Activated CD4-positive, alpha-beta memory T cell treated with anti-CD3 and anti-CD28 coated beads, Interleukin-2, amount 10 ng/mL, durations not matched to agents 7 days and 5 days (primary cell): ENCODE measurements around the gene DKK3. TPM values are rescaled to one million over a fixed set of nuclear protein-coding genes. Genes with fewer than 3 reads are reported as not detected.

Source experiments
- CTCF ChIA-PET: fragments of 350-600 bp; sonication (Branson Sonifier 250); formaldehyde crosslinking; loops from one replicate; lab custom pipeline; 2021; ENCODE audit warnings: antibody characterized with exemption, inconsistent platforms; lab: Charles Lee
- POLR2A ChIA-PET: fragments of 350-600 bp; sonication (Branson Sonifier 250); formaldehyde crosslinking; loops from one replicate; lab custom pipeline; 2021; ENCODE audit warnings: antibody characterized with exemption; lab: Charles Lee
- DNase-seq: peaks from one replicate; pipeline ENCODE4 v3.0.0-alpha.2; 2020
- H3K27ac Mint-ChIP-seq: one replicate; pipeline ENCODE4 v1.8.0; 2021; ENCODE audit warnings: mild to moderate bottlenecking, mixed read lengths
- H3K27me3 Mint-ChIP-seq: one replicate; pipeline ENCODE4 v1.8.0; 2021; ENCODE audit warnings: mixed read lengths
- H3K36me3 Mint-ChIP-seq: one replicate; pipeline ENCODE4 v1.8.0; 2021; ENCODE audit warnings: low read depth, mixed read lengths
- H3K4me1 Mint-ChIP-seq: one replicate; pipeline ENCODE4 v1.8.0; 2021; ENCODE audit warnings: mixed read lengths
- H3K4me3 Mint-ChIP-seq: one replicate; pipeline ENCODE4 v1.8.0; 2021; ENCODE audit warnings: mild to moderate bottlenecking, mixed read lengths
- H3K9me3 Mint-ChIP-seq: one replicate; pipeline ENCODE4 v1.8.0; 2021; ENCODE audit warnings: mixed read lengths
- total RNA-seq, 2 experiments: library from RNA; stranded (reverse); gene quantifications; one replicate each; pipeline ENCODE4 v1.2.3, GENCODE V29; 2021

DKK3 gene
- total RNA-seq, 2 experiments from 2014 or later, result not detected

DNA sequence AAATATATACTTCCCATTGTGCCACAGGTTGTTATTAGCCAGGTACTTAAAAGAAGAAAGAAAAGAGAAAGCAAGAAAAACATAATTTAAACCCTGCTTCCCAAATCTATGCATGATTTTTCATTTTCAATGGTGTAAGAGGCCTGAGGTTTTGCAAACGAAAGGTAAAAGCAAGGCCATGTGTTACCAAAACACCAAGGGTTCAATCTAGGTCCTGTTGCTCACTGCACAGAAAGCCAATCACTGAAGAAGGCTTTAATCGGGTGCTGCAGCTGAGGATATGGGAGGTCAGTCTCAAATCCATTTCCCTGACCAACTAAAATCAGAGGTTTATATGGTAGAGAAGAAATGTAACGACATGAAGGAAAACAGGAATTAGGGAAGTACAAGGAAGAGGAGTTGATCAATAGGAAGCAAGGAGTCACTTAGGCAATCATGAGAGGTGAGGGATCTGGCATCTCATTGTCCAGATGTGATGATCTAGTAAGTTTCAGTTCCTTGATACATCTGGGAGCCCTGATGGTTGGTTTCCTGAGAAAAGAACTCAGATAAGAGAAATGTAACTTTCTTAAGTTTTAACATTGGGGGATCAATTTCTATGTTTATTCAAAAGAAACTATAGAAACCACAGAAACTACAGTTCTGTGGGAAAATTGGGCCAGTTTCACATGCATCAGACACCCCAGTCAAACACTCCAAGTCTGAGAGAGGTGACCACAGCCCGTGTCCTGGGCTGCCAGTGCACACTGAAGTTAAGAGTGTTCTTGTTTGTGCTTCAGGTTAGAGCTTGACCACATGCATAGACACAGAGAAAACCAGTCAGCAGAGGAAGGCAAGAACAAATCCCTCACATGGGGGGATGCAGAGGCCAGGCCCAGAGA, 18.1 kb upstream of the DKK3 start:
- H3K4me1 Mint-ChIP-seq, result no peaks in the 10 kb centered on the region
- no peak overlapping the region for H3K4me3 Mint-ChIP-seq
- peaks cover 4% of the 10 kb centered on the region for H3K9me3 Mint-ChIP-seq
- no peak overlapping the region for H3K27ac Mint-ChIP-seq
- CTCF ChIA-PET, result no interaction called here
- POLR2A ChIA-PET, result no interaction called here
- no peaks in the 10 kb centered on the region for H3K36me3 Mint-ChIP-seq
- no peak for DNase-seq
- peaks cover 12% of the 10 kb centered on the region for H3K27me3 Mint-ChIP-seq

DNA sequence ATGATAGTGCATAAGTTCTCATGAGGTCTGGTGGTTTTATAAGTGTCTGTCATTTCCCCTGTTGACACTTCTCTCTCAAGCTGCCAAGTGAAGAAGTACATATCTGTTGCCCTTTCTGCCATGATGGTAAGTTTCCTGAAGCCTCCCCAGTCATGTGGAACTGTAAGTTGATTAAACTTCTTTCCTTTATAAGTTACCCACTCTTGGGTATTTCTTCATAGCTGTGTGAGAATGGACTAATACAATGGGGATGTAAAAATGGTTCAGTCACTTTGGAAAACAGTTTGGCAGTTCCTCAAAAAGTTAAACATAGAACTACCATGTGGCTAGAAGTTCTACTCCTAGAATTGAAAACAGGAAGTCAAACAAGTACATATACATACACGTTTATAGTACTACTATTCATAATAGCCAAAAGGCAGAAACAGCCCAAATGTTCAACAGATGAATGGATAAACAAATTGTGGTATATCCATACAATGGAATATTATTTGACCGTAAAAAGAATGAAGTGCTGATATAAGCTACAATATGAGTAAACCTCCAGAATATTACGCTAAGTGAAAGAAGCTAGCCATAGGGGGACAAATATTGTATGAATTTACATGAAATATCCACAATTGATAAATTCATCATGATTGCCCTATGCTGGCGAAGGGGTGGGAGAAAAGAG, 16.0 kb upstream of the DKK3 start:
- CTCF ChIA-PET, result no interaction called here
- no peak overlapping the region for H3K4me3 Mint-ChIP-seq
- POLR2A ChIA-PET, result no interaction called here
- no peaks in the 10 kb centered on the region for H3K36me3 Mint-ChIP-seq
- peaks cover 23% of the 10 kb centered on the region for H3K27me3 Mint-ChIP-seq
- H3K9me3 Mint-ChIP-seq, result peaks cover 4% of the 10 kb centered on the region
- H3K27ac Mint-ChIP-seq, result no peak overlapping the region
- no peaks in the 10 kb centered on the region for H3K4me1 Mint-ChIP-seq
- DNase-seq, result no peak

GRCh38 chr11:12023015-12023414, 14.6 kb upstream of the DKK3 start:
- H3K27me3 Mint-ChIP-seq, result peaks cover 27% of the 10 kb centered on the region
- H3K27ac Mint-ChIP-seq, result no peak overlapping the region
- H3K4me3 Mint-ChIP-seq, result no peak overlapping the region
- ChIA-PET CTCF (no interaction called here), POLR2A (no interaction called here)
- DNase-seq, result no peak
- H3K4me1 Mint-ChIP-seq, result no peaks in the 10 kb centered on the region
- peaks cover 4% of the 10 kb centered on the region for H3K9me3 Mint-ChIP-seq
- H3K36me3 Mint-ChIP-seq, result no peaks in the 10 kb centered on the region

GRCh38 chr11:12020546-12020945, 12.1 kb upstream of the DKK3 start:
- no peaks in the 10 kb centered on the region for H3K4me1 Mint-ChIP-seq
- no peak for DNase-seq
- ChIA-PET POLR2A (no interaction called here), CTCF (no interaction called here)
- no peak overlapping the region for H3K4me3 Mint-ChIP-seq
- no peaks in the 10 kb centered on the region for H3K36me3 Mint-ChIP-seq
- peaks cover 39% of the 10 kb centered on the region for H3K27me3 Mint-ChIP-seq
- peaks cover 4% of the 10 kb centered on the region for H3K9me3 Mint-ChIP-seq
- no peak overlapping the region for H3K27ac Mint-ChIP-seq

DNA sequence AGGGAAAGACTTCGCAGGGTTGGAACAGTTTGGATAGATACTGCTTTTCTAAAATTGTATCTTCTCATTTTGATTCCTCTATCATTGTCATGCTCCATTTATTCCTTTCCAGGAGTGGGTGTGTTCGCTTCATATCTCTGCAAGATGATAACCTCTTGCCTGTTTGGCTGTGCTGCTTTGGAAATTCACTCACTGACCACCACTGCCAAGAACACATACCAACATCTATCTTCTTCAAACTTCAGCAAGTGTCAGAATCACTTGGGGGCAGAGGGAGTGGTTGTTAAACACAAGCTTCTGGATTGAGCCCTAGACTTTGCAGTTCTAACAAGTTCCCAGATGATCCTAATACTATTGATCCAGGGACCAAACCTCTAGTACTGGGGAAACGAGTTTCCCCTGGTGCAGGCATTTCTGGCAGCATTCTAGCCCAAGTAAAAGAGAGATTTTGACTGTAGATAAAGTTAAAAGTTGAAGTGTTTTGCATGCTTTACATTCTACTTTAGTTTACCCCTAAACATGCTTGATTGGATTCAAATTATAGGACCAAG, 11.5 kb upstream of the DKK3 start:
- CTCF ChIA-PET, result no interaction called here
- DNase-seq, result no peak
- no peaks in the 10 kb centered on the region for H3K4me1 Mint-ChIP-seq
- H3K27ac Mint-ChIP-seq, result no peak overlapping the region
- H3K9me3 Mint-ChIP-seq, result peaks cover 4% of the 10 kb centered on the region
- no peak overlapping the region for H3K4me3 Mint-ChIP-seq
- no peaks in the 10 kb centered on the region for H3K36me3 Mint-ChIP-seq
- POLR2A ChIA-PET, result no interaction called here
- peaks cover 41% of the 10 kb centered on the region for H3K27me3 Mint-ChIP-seq

GRCh38 chr11:12019337-12019736, 10.9 kb upstream of the DKK3 start:
- H3K4me3 Mint-ChIP-seq, result no peak overlapping the region
- no peak overlapping the region for H3K27ac Mint-ChIP-seq
- ChIA-PET CTCF (no interaction called here), POLR2A (no interaction called here)
- peaks cover 46% of the 10 kb centered on the region for H3K27me3 Mint-ChIP-seq
- H3K9me3 Mint-ChIP-seq, result peaks cover 4% of the 10 kb centered on the region
- DNase-seq, result no peak
- no peaks in the 10 kb centered on the region for H3K4me1 Mint-ChIP-seq
- H3K36me3 Mint-ChIP-seq, result no peaks in the 10 kb centered on the region

DNA sequence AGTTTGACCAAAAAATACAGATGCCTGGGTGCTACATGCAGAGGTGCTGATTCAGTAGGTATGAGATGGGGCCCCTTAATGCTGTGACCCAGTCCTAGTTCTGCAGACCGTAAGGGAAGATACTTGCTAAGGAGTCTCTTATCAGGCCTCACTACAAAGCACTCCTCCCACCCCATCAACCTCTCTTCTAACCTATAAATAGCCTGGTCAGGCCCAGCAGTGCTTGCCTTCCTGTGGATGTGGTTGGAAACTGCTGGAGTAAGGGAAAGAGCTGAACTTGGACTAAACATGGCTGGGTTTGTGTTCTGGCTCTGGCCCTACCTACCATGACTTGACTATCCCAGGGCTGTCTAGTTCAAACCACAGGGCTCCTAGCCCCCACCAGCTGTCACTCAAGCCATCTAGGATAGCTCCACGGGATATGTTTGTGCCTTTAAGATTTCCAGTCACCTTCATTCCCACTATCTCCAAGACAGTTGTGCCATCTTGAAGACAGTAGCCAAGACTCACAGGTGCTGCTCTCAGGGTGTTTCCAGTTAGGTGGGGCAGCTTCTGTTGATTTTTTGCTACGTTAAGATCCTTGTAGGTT, 9.5 kb upstream of the DKK3 start:
- no peak for DNase-seq
- H3K4me3 Mint-ChIP-seq, result no peak overlapping the region
- H3K27me3 Mint-ChIP-seq, result peaks cover 54% of the 10 kb centered on the region
- CTCF ChIA-PET, result no interaction called here
- no peaks in the 10 kb centered on the region for H3K4me1 Mint-ChIP-seq
- no peak overlapping the region for H3K27ac Mint-ChIP-seq
- H3K36me3 Mint-ChIP-seq, result no peaks in the 10 kb centered on the region
- peaks cover 4% of the 10 kb centered on the region for H3K9me3 Mint-ChIP-seq
- POLR2A ChIA-PET, result no interaction called here

DNA sequence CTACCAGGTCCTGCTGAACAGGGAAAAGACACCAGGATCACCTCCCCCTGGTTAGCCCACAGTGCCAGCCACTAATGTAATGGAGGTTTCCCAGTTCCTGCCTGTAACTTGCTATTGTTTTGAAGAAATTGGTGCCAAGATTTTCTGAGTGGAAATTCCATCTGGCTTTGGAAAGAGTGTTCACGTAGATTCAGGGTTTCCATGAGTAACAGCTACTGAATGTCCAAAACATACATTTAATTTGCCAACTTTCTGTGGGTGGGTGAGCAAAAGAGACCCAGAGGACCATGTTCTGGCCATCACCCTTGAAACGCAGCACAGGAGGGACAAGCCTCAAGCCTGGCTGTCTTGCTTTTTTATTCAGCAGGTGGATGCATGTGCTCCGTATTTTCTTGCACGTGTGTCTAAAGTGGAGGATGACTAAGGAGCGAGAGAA, 8.8 kb upstream of the DKK3 start:
- CTCF ChIA-PET, result no interaction called here
- Mint-ChIP-seq H3K27me3 (peaks cover 55% of the 10 kb centered on the region), H3K27ac (no peak overlapping the region)

DNA sequence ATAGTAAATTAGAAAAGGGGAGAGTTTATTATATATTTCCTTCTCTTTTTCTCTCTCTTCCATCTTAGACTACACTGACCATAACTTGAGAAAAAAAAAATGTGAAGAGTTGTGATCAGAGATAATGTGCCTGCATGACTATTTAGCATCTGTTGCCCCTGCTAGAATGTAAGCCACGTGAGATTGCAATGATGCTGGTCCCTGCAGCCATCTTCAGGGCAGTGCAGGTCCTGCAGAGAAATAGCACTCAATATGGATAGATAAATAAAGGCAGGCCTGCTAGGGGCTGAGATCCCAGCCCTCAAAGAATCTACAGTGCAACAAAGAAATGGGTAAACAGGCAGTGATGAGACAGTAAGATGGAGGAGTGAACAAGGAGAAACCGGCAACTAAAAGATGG, 7.8 kb upstream of the DKK3 start:
- H3K27me3 Mint-ChIP-seq, result peaks cover 62% of the 10 kb centered on the region
- ChIA-PET CTCF (no interaction called here), POLR2A (no interaction called here)
- no peaks in the 10 kb centered on the region for H3K9me3 Mint-ChIP-seq
- no peak overlapping the region for H3K27ac Mint-ChIP-seq
- no peaks in the 10 kb centered on the region for H3K4me1 Mint-ChIP-seq
- no peaks in the 10 kb centered on the region for H3K36me3 Mint-ChIP-seq
- no peak overlapping the region for H3K4me3 Mint-ChIP-seq
- no peak for DNase-seq

More for the DNA sequence above, 8.8 kb upstream of the DKK3 start:
- Mint-ChIP-seq H3K36me3 (no peaks in the 10 kb centered on the region), H3K4me1 (no peaks in the 10 kb centered on the region), H3K9me3 (no peaks in the 10 kb centered on the region), H3K4me3 (no peak overlapping the region)
- POLR2A ChIA-PET, result no interaction called here
- DNase-seq, result no peak

- no peaks in the 10 kb centered on the region for H3K4me1 Mint-ChIP-seq
- POLR2A ChIA-PET, result no interaction called here
- no peak overlapping the region for H3K27ac Mint-ChIP-seq
- DNase-seq, result no peak
- CTCF ChIA-PET, result no interaction called here
- no peak overlapping the region for H3K4me3 Mint-ChIP-seq
- no peaks in the 10 kb centered on the region for H3K9me3 Mint-ChIP-seq
- H3K36me3 Mint-ChIP-seq, result no peaks in the 10 kb centered on the region
- H3K27me3 Mint-ChIP-seq, result peaks cover 64% of the 10 kb centered on the region
Observed at GRCh38 chr11:12015486-12015885, 7.1 kb upstream of the DKK3 start.

DNA sequence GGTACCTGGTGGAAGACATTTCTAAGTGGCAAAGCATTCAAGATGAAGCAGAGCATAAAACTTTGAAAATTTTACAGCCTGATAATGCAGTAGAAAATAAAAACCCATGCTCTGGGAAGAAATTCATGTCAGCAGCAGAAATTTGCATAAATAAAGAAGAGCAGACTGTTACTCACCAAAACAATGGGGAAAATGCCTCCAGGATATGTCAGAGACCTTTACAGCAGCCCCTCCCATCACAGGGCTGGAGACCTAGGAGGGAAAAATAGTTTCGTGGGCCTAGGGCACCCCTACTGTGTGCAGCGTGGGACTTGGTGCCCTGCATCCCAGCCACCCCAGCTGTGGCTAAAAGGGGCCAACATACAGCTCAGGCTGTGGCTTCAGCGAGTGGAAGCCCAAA, 5.4 kb upstream of the DKK3 start:
- Mint-ChIP-seq H3K9me3 (no peaks in the 10 kb centered on the region), H3K27me3 (peaks cover 67% of the 10 kb centered on the region), H3K36me3 (no peaks in the 10 kb centered on the region), H3K4me1 (peaks cover 5% of the 10 kb centered on the region), H3K27ac (no peak overlapping the region), H3K4me3 (no peak overlapping the region)
- ChIA-PET POLR2A (no interaction called here), CTCF (no interaction called here)
- no peak for DNase-seq

- Mint-ChIP-seq H3K27me3 (peaks cover 80% of the 10 kb centered on the region), H3K4me1 (peaks cover 7% of the 10 kb centered on the region), H3K36me3 (no peaks in the 10 kb centered on the region), H3K27ac (no peak overlapping the region), H3K4me3 (no peak overlapping the region), H3K9me3 (no peaks in the 10 kb centered on the region)
- POLR2A ChIA-PET, result no interaction called here
- no peak for DNase-seq
- CTCF ChIA-PET, result interaction anchor here (2.5 kb wide), 1 partner anchor 43 kb away, joined by 7 read pairs; no protein-coding TSS in a partner anchor
Observed at GRCh38 chr11:12009617-12010321, 1.3 kb upstream of the DKK3 start.
